Aorta (tissue), 5 donors: Measurements from ENCODE around the gene MYRFL. TPM values are rescaled to one million over a fixed set of nuclear protein-coding genes. Genes with fewer than 3 reads are reported as not detected.
A peak's percentile ranks its signal among the peaks of the same experiment; 100 is the strongest.
"Not testable (repeated sequence)": the region's sequence is repeated elsewhere in the genome, so short reads cannot be mapped to it uniquely, and the experiment has no call there.

Experiments
- ATAC-seq: fragments of 200-7000 bp; cut with Tn5 transposase; one replicate; pipeline ENCODE4 v1.9.1; 2022; ENCODE audit warnings: moderate library complexity; ENCODE audit not compliant: low FRiP score
- DNase-seq, 2 donors: peaks; one replicate each; pipeline ENCODE4 v3.0.0-alpha.2; 2020
- H3K27ac ChIP-seq, 2 donors: one replicate each; pipeline ENCODE4 v1.5.1; 2013; ENCODE audit warnings: low read length in 2 of 2, mild to moderate bottlenecking in 2 of 2, moderate library complexity in 2 of 2, control low read depth in 1 of 2, inconsistent platforms in 1 of 2, low read depth in 1 of 2
- H3K27me3 ChIP-seq, 2 donors: one replicate each; pipeline ENCODE4 v1.6.1; 2013; ENCODE audit warnings: control low read depth in 1 of 2, low read length in 1 of 2, mild to moderate bottlenecking in 1 of 2, moderate library complexity in 1 of 2; ENCODE audit not compliant: insufficient read depth in 2 of 2, control insufficient read depth in 1 of 2
- H3K36me3 ChIP-seq, 2 donors: one replicate each; pipeline ENCODE4 v1.6.1; 2013; ENCODE audit warnings: control low read depth in 1 of 2, low read length in 1 of 2, mild to moderate bottlenecking in 1 of 2; ENCODE audit not compliant: insufficient read depth in 2 of 2, control insufficient read depth in 1 of 2
- H3K4me1 ChIP-seq, 2 donors: one replicate each; pipeline ENCODE4 v1.6.1; 2013; ENCODE audit warnings: low read length in 2 of 2, control low read depth in 1 of 2, mild to moderate bottlenecking in 1 of 2, moderate library complexity in 1 of 2; ENCODE audit not compliant: insufficient read depth in 2 of 2, control insufficient read depth in 1 of 2
- H3K4me3 ChIP-seq, 2 donors: one replicate each; pipeline ENCODE4 v1.5.1; 2013; ENCODE audit warnings: low read length in 2 of 2, control low read depth in 1 of 2, mild to moderate bottlenecking in 1 of 2
- H3K9me3 ChIP-seq: one replicate; pipeline ENCODE4 v1.6.1; 2013; ENCODE audit warnings: mild to moderate bottlenecking, low read length; ENCODE audit not compliant: control insufficient read depth
- WGBS, 2 donors: extraction: QIAGEN DNeasy Blood & Tissue Kit; methylation state at CpG; one replicate each; pipeline ENCODE4 v1.1.7; 2013; 5-methylcytosine and 5-hydroxymethylcytosine counted together
- intact Hi-C, 2 donors: fragments of 100-400 bp; cut with DNase I; formaldehyde crosslinking; loops; one replicate each; pipeline versions ENCODE4 v1.14.2 to v1.15.0; 2022
- long read RNA-seq, 2 donors: library from polyadenylated mRNA; unstranded; transcript quantifications; one replicate each; pipeline ENCODE4 v2.0.0, GENCODE V29; 2020 to 2021
- polyA plus RNA-seq, 2 donors: library from polyadenylated mRNA; stranded (reverse); fragments of 200-250 nt; gene quantifications; one replicate each; pipeline ENCODE4 v1.2.3, GENCODE V29; 2013
- total RNA-seq, 2 donors: library from RNA; stranded (reverse); fragmentation: NEBNext Ultra II Directional; extraction: Animal tissue kit (Norgen Biotek cat#: 25700); gene quantifications; one replicate each; pipeline ENCODE4 v1.2.1, GENCODE V29; 2021
- donor health status: healthy with polysubstance abuse.
- donor health status: Bipolar disorder and iron deficiency.
- donor health status: DM: no; HTN: no; CAD: no.
- donor health status: DM: no; HTN: no; CAD: no.
- donor health status: DM: yes; HTN: yes; CAD: no.

The MYRFL gene
- total RNA-seq, result under 1 TPM; 0.36 to 0.55 TPM
- polyA plus RNA-seq, result 1 to 10 TPM in 1 of 2 donors, under 1 TPM in 1; 0.61 to 3.1 TPM
- long read RNA-seq, donor 1, result 0 reads
- long read RNA-seq, donor 2, partial matches to known transcripts, result 1 of 1 reads
- long read RNA-seq, donor 2, other reads (novel, unspliced or antisense), result 0 of 1 reads

DNA sequence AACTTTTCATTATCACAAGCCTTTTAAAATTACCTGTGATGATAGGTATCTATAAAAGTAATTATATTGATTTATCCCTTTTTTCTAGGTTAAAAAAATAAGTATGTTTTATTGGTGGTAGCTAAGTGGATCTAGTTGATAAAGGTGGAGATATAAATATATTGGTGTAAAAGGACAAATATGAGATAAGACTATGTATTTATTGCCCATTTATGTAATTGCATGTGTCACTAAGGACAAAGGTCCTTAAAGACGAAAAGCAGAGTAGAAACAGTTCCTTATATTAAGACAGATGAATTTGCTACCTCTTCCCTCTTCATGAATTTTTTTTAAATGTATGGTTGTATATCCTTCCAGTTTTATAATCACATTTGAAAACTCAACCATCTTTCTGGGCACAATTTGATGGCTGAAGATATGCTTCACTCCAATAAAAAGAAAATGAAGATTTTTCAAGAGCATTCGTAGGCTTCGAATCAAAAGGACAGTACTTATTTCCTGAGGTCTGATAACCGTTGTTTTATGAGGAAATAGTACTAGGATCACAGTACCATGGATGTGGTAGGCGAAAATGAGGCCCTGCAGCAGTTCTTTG lies at the start of gene MYRFL:
Gene MYRFL, plus strand, starts transcription at position 262 of the 595 bp plus-strand sequence. Its CDS starts 291 bp downstream, at position 553.
- intact Hi-C loops, result no loop called here
- 88 to 89% methylated on average over 5 of the region's 5 CpGs for WGBS, 2 donors
- ATAC-seq (no peak), DNase-seq (no peak)
- H3K27me3 ChIP-seq, result no peaks in the 10 kb centered on the region
- no peak within 1 kb of the TSS for H3K27ac ChIP-seq
- no peaks in the 10 kb centered on the region for H3K9me3 ChIP-seq
- H3K36me3 ChIP-seq, result no peaks in the 10 kb centered on the region
- H3K4me1 ChIP-seq, result no peaks in the 10 kb centered on the region
- H3K4me3 ChIP-seq, result no peak within 1 kb of the TSS

DNA sequence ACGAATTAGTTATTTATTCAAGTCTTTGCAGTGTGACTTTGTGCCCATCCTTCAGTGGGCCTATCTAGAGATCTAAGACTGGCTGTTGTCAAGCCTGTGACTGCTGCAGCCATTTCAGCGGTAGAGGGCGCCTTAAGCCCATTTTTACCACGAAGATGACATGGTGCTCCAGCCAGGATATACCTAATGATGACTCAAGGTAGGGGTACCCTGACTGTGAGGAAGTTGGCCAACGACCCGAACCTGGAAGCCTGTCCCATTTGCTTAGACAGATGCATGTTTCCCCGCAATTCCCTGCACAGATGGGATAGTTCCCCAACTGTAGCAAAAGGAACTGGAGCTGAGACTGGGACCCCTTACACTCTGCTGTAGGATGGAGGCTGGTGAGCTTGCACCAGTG lies 45.1 kb upstream of the MYRFL start:
- Histone ChIP-seq H3K4me3 (no peak overlapping the region), H3K36me3 (peaks cover 0 to 6% of the 10 kb centered on the region in 2 donors), H3K9me3 (peaks cover 2% of the 10 kb centered on the region), H3K27ac (no peak overlapping the region), H3K27me3 (no peaks in the 10 kb centered on the region), H3K4me1 (no peaks in the 10 kb centered on the region)
- no peak for DNase-seq
- 52 to 57% methylated on average over 7 of the region's 7 CpGs for WGBS, 2 donors
- intact Hi-C loops, result no loop called here
- no peak for ATAC-seq

DNA sequence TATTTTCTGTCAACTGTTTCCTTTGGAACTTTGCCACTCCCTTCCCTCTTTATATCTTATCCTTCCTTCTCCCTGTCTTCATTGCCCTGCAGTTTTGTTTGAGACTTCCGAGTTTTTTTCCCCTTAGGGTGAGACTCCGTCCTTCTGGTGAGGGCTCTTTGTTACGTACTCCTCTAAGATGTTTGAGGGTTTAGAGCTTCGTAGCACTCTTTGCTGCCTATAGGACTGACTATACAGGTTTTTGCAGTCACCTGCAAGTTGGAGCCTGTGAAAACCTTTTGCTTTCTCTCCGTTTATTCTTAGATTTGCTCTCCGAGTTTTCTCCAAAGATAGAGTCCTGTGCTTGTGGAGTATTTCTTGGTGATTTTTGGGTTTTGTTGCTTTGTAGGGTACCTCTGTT lies 41.7 kb upstream of the MYRFL start:
- Histone ChIP-seq H3K27ac (no peak overlapping the region), H3K4me3 (no peak overlapping the region), H3K4me1 (no peaks in the 10 kb centered on the region), H3K36me3 (peaks cover 0 to 13% of the 10 kb centered on the region in 2 donors), H3K27me3 (no peaks in the 10 kb centered on the region), H3K9me3 (peaks cover 2% of the 10 kb centered on the region)
- WGBS, 2 donors, result 90% methylated on average over 6 of the region's 6 CpGs
- intact Hi-C loops, result no loop called here
- DNase-seq (no peak), ATAC-seq (no peak)

DNA sequence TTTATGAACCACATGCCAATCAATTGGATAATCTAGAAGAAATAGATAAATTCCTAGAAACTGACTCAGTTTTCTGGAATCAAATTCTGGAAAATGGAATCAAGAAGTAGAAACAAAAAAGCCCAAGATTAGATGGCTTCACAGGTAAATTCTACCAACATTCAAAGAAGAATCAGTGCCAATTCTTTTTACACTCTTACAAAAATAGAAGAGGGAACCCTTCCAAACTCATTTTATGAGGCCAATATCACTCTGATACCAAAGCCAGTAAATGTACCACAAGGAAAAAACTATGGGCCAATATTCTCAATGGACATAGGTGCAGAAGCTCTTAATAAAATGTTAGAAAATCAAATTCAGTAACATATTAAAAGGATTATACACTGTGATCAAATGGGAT lies 35.7 kb upstream of the MYRFL start:
- H3K9me3 ChIP-seq, result no peaks in the 10 kb centered on the region
- no peak overlapping the region for H3K27ac ChIP-seq
- intact Hi-C loops, result no loop called here
- H3K36me3 ChIP-seq, result peaks cover 1 to 7% of the 10 kb centered on the region in 2 donors
- H3K4me3 ChIP-seq, result no peak overlapping the region
- no peaks in the 10 kb centered on the region for H3K4me1 ChIP-seq
- no peaks in the 10 kb centered on the region for H3K27me3 ChIP-seq
- DNase-seq, result no peak
- ATAC-seq, result no peak

DNA sequence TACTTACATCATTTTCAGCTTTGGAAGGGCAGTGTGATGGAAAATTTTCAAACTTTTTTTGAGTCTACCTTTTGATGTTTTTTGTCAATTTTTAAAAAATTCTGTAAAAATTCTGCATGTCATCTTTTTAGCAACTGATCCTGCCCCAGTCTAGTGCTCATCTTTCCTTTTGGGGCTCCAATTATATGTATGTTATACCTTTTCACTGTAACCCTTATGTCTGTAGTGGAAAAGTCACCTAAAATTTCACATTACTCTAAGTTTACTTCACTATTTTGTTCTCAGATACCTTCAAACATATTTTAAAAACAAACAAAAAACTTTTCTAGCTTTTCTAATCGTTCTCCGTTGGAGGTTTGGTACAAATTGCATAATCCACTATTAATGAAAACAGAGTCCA lies 32.5 kb upstream of the MYRFL start:
- ATAC-seq, result no peak
- no peak for DNase-seq
- H3K27me3 ChIP-seq, result no peaks in the 10 kb centered on the region
- WGBS, 2 donors, result 28 to 41% methylated on average over 2 of the region's 2 CpGs
- no peaks in the 10 kb centered on the region for H3K9me3 ChIP-seq
- H3K36me3 ChIP-seq, result peaks cover 0 to 4% of the 10 kb centered on the region in 2 donors
- intact Hi-C loops, result no loop called here
- H3K4me3 ChIP-seq, result no peak overlapping the region
- H3K4me1 ChIP-seq, result no peaks in the 10 kb centered on the region
- H3K27ac ChIP-seq, result no peak overlapping the region

DNA sequence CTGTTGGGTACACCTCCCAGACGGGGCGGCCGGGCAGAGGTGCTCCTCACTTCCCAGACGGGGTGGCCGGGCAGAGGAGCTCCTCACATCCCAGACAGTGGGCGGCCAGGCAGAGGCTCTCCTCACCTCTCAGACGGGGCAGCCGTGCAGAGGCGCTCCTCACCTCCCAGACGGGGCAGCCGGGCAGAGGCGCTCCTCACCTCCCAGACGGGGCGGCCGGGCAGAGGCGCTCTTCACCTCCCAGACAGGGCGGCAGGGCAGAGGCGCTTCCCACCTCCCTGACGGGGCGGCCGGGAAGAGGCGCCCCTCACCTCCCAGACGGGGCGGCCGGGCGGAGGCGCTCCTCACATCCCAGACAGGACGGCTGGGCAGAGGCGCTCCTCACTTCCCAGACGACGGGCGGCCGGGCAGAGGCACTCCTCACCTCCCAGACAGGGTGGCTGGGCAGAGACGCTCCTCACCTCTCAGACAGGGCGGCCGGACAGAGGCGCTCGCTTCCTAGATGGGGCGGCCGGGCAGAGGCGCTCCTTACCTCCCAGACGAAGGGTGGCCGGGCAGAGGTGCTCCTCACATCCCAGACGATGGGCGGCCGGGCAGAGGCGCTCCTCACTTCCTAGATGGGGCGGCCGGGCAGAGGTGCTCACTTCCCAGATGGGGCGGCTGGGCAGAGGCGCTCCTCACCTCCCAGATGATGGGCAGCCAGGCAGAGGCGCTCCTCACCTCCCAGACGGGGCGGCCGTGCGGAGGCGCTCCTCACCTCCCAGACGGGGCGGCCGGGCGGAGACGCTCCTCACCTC lies 17.7 kb upstream of the MYRFL start:
- WGBS, 2 donors, result 96% methylated on average over 60 to 62 of the region's 62 CpGs
- ATAC-seq, H3K27ac ChIP-seq, H3K9me3 ChIP-seq, H3K27me3 ChIP-seq, H3K4me1 ChIP-seq, H3K4me3 ChIP-seq, H3K36me3 ChIP-seq, intact Hi-C loops: not testable (repeated sequence)
- peak; percentile 45 to 71 for DNase-seq

DNA sequence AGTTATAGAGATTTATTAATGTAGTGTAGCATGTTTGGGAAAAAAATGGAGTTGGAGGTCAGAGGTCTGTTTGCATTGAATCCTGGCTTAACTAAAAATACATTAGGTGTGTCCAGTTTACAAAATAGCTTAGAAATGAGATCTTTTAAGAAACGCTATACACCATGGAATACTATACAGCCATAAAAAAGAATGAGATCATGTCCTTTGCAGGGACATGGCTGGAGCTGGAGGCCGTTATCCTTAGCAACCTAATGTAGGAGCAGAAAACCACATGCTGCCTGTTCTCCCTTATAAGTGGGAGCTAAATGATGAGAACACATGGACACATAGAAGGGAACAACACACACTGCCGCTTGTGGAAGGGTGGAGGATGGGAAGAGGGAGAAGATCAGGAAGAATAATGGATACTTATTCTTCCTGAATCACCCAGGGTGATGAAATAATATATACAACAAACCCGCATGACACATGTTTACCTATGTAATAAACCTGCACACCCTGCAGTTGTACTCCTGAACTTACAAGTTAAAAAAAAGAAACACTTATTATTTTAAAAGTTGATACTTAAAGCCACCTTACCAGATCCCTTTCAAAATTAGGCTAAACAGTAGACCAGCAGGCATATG lies 14.0 kb upstream of the MYRFL start:
- H3K36me3 ChIP-seq, result no peaks in the 10 kb centered on the region
- intact Hi-C loops, result no loop called here
- no peak overlapping the region for H3K4me3 ChIP-seq
- DNase-seq, result no peak
- no peak overlapping the region for H3K27ac ChIP-seq
- no peaks in the 10 kb centered on the region for H3K4me1 ChIP-seq
- peaks cover 2% of the 10 kb centered on the region for H3K9me3 ChIP-seq
- H3K27me3 ChIP-seq, result no peaks in the 10 kb centered on the region
- ATAC-seq, result no peak
- WGBS, 2 donors, result 72 to 96% methylated on average over 4 of the region's 4 CpGs

DNA sequence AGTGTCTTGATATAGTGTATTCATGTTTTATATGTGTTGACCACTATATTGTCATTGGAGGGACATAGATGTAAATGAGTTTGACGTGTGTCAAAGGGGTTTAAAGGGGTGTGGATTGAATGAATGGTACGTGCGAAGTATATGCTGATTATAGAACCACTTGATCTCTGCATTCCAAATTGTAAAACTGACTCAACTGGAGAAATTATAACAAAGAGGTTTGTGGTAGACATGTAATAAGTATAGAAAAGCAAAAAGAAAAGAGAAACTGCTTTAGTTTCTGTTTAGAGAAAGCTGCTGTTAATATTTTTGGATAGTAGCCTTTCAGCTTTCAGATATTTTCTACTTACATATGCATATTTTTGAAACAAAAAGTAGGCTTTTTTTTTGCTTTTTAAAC lies 8.9 kb upstream of the MYRFL start:
- 92 to 96% methylated on average over 3 of the region's 3 CpGs for WGBS, 2 donors
- H3K9me3 ChIP-seq, result no peaks in the 10 kb centered on the region
- no peak for DNase-seq
- no peaks in the 10 kb centered on the region for H3K27me3 ChIP-seq
- ATAC-seq, result no peak
- H3K4me1 ChIP-seq, result no peaks in the 10 kb centered on the region
- H3K27ac ChIP-seq, result no peak overlapping the region
- intact Hi-C loops, result no loop called here
- no peak overlapping the region for H3K4me3 ChIP-seq
- H3K36me3 ChIP-seq, result no peaks in the 10 kb centered on the region
